Suppressor macrophage treated with lipopolysaccharide for 1 hour (primary cell): ENCODE results near the gene PPL.
"Not testable (repeated sequence)": the region's sequence is repeated elsewhere in the genome, so short reads cannot be mapped to it uniquely, and the experiment has no call there.

Source experiments
- DNase-seq, 3 donors: peaks; one replicate each; pipeline ENCODE4 v3.0.0-alpha.2; 2020 to 2022

Gene PPL

GRCh38 chr16:4936991-4937781 is at the start of gene PPL:
PPL (minus strand) TSS chr16:4937148; CDS start chr16:4937045, 103 bp downstream.
- peak in 1 of 3 donors; percentile 48 for DNase-seq

- DNase-seq = no peak
Observed at GRCh38 chr16:4984174-4984990, 47.4 kb upstream of the PPL start.

GRCh38 chr16:4982056-4982867 is 45.3 kb upstream of the PPL start:
- DNase-seq = no peak

GRCh38 chr16:4981473-4981872 is 44.5 kb upstream of the PPL start:
- no peak for DNase-seq

- DNase-seq = no peak
Observed at GRCh38 chr16:4980691-4981090, 43.7 kb upstream of the PPL start.

- DNase-seq = no peak
Observed at GRCh38 chr16:4979736-4980660, 43.0 kb upstream of the PPL start.

GRCh38 chr16:4979164-4979563 is 42.2 kb upstream of the PPL start:
- no peak for DNase-seq

GRCh38 chr16:4976611-4977145 is 39.7 kb upstream of the PPL start:
- DNase-seq = no peak

GRCh38 chr16:4976079-4976478 is 39.1 kb upstream of the PPL start:
- peak; percentile 42 to 58 (median 54) for DNase-seq

- DNase-seq = no peak
Observed at GRCh38 chr16:4972938-4973587, 36.1 kb upstream of the PPL start.

GRCh38 chr16:4970010-4970409 is 33.1 kb upstream of the PPL start:
- DNase-seq = no peak

- DNase-seq = no peak
Observed at GRCh38 chr16:4968879-4969483, 32.0 kb upstream of the PPL start.

GRCh38 chr16:4968278-4968677 is 31.3 kb upstream of the PPL start:
- DNase-seq = not testable (repeated sequence)

GRCh38 chr16:4966736-4967453 is 29.9 kb upstream of the PPL start:
- DNase-seq = no peak

- DNase-seq = not testable (repeated sequence)
Observed at GRCh38 chr16:4963527-4963926, 26.6 kb upstream of the PPL start.

- no peak for DNase-seq
Observed at GRCh38 chr16:4962716-4963115, 25.8 kb upstream of the PPL start.

- no peak for DNase-seq
Observed at GRCh38 chr16:4960579-4960978, 23.6 kb upstream of the PPL start.

GRCh38 chr16:4958510-4959438 is 21.8 kb upstream of the PPL start:
- DNase-seq = no peak
